HG02763 (cell line): ENCODE results near the gene CFAP54.

Experiments
- ATAC-seq: cut with Tn5 transposase; IDR thresholded peaks from one replicate; pipeline ENCODE4 v1.9.1; 2021; ENCODE audit warnings: mild to moderate bottlenecking, moderate library complexity; ENCODE audit not compliant: unreplicated experiment

The CFAP54 gene

GRCh38 chr12:96881608-96882007, 392.2 kb downstream of the CFAP54 start:
- ATAC-seq: no peak

GRCh38 chr12:96882862-96883261, 393.5 kb downstream of the CFAP54 start:
- no peak for ATAC-seq

GRCh38 chr12:96883571-96883970, 394.2 kb downstream of the CFAP54 start:
- ATAC-seq: no peak

DNA sequence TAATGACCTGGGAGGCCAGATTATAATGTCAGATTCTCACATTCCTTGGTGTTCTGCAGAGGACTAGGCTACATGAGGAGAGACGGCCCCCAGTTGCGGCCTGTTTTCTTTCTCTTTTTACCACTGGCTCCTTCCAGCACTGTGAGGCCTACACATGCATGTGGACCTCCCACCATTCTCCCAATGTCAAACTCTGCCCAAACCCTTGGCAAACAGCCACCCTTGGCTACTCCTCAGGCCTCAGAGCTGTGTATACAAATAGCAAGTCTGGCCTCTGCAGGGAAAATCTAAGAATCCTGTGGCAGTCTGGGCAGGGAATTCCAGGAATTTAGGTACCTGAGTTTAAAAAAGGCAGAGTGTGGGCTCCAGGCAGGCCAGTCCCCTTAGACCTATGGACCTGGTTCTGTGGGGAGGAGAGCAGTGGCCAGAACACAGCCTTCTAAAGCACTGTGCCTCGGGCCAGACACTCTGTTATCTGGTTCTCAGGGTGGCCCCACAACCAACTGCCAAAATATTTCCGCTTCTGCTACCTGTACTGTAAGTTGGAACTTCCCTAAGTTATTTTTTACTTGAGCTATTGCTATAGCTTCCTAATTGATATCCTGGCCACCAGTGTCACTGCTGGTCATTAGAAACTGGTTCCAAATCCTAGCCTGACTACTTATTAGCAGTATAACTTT, 397.8 kb downstream of the CFAP54 start:
- no peak for ATAC-seq

DNA sequence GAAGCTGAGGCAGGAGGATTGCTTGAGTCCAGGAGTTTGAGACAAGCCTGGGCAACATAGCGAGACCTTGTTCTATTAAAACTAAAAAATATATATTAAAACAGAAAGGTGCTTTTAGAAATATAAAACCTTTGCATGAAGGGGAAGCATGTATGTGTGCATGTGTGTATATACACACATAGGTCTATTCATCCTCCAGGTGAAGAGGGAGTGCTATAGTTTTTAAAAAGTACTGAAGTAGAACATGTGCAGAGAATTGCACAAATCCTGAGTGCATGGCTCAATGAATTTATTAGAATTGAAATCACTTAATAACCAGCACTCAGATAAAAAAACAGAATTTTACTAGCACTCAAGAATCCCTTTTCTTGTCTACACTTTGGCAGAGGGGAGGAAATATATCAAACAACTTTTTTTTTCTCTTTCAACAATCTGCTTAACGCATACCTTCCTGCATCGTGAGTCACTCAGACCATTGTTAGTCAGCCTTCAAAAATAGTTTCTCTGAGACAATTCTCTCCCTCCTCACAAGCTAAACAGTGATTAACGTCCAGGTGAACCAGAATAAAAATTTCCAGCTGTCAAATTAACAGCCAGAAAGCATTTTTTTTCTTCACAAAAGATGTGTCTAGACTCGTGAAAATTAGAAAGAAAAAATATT, 400.0 kb downstream of the CFAP54 start:
- no peak for ATAC-seq

- ATAC-seq: no peak
Measured at GRCh38 chr12:96890331-96890730, 401.0 kb downstream of the CFAP54 start.

DNA sequence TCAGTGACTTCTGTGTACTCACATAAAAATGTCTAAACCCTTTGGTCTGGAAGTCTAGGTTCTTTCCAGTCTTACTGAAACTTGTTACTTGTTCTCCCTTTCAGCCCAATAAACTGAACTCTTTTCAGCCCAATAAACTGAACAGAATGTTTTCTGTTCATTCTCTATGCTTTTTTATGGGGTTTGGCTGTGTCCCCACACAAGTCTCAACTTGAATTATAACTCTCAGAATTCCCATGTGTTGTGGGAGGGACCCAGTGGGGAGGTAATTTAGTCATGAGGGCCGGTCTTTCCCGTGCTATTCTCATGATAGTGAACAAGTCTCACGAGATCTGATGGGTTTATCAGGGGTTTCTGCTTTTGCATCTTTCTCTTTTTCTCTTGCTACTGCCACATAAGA, 402.7 kb downstream of the CFAP54 start:
- ATAC-seq: no peak

DNA sequence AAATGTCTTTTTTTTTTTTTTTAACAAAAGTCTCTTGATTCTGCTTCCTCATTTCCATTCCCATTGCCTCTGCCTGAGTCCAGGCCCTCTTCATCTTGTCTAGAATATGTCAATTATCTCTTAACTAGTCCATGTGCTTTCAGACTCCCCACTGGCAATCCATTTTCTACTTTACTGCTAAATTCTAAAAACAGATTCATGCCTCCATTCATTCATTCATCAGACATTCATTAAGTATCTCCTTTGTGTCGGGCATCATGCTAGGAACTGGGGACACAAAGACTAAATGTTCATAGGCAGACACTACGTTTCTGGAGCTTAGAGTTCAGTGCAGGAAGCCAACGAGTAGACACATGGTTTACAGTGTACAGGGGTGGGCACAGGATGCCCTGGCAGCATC, 408.0 kb downstream of the CFAP54 start:
- ATAC-seq: no peak

GRCh38 chr12:96901175-96901574, 411.8 kb downstream of the CFAP54 start:
- ATAC-seq: no peak

GRCh38 chr12:96902076-96902475, 412.7 kb downstream of the CFAP54 start:
- no peak for ATAC-seq

DNA sequence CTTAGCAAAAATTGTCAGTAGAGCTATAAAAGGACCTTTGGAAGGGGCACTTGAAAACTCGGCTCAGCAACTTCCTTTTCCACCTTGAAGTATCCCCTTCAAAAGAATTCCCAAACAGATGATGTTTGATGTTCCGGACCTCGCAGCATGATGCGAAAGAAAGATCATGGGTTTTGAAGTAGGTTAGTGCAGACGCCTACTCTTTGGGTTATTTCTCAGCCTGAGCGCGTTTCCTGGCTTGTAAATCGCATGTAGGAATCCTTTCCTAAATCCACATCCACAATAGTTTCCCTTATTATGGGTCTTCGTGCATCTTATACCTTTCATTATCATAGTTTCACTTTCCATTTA, 417.1 kb downstream of the CFAP54 start:
- no peak for ATAC-seq

- ATAC-seq: peak; percentile 95
Measured at GRCh38 chr12:96906849-96907670, 417.7 kb downstream of the CFAP54 start, which contains the start of gene NEDD1. NEDD1 (plus strand) TSS chr12:96907257; CDS start chr12:96909760, 2,503 bp downstream.

- peak; percentile 30 for ATAC-seq
Measured at GRCh38 chr12:96907671-96908422, 418.5 kb downstream of the CFAP54 start.

DNA sequence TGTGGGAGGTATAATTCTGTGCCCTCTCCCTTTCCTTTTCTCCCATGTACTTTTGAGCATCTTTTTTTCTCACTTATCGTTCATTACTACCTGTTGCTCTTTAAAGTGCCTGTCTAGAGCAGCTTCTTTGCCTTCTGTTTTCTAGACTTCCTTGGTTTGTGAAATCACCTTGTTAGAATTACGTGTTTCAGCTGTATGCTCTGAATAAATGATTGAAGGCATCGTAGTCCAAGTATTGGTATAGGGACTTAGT, 419.0 kb downstream of the CFAP54 start:
- ATAC-seq: no peak

DNA sequence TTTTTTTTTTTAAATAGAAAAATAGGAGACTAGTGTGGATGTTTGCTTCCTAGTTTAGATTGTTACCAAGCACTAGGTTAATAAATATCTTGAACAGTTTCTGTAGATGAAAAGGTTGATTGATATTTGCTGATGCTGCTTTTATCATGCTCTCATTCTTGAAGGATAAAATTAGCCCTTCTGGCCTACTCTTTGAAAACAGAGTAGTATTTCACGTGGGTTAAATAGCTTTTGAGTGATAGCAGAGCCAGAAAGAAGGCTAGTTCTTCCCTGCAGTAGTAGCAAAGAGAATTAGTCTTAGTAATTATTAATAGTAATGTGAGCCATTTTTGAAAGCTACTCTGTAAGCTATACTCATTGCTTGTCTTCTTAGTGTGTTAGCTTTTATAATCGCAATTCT, 422.9 kb downstream of the CFAP54 start:
- no peak for ATAC-seq

DNA sequence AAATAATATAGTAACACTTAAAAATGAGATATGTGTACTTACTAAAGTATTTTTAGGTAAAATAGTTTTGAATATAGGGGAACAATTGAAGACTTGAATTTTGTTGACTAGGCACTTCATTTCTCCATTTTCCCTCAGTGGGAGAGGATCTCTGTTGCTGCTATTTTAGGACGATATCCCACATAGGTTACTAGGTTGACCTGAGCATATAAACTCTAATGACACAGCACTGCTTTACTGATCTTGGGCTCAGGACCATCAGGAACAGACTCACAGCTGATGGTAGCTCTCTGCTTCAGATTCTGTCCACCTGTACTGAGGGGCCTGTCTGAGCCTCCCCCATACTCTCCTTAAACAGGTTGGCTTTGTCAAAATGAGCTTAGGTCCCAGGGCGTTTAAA, 423.6 kb downstream of the CFAP54 start:
- ATAC-seq: no peak

DNA sequence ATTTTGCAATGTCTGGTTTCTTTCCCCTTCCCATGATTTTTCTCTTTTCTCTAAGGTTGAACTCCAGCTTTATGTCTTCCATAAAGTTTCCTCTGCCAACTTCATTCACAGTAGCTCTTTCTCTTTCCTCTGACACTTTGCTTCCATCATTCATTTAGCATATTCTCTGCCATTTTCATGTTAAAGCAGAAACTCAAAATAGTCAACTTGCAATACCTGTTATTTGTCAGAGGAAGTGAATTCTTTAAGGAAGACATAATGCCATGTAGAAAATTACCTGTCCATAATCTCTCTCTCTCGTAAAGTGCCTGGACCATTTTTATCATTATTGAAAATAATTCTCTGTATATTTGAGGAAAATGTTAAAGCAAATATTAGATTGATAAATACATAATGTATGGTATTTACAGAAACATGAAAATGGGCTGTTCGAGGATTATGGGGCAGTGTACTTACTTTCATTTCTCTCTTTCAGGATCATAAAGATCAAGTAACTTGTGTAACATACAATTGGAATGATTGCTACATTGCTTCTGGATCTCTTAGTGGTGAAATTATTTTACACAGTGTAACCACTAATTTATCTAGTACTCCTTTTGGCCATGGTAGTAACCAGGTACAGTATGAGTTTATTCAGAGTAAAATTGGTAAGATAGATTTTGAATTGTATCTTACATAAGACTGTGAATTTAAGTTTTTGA, 430.3 kb downstream of the CFAP54 start:
- no peak for ATAC-seq
